DMS53 treated with DMSO at 0.1 percent for 48 hours (cell line): ENCODE measurements around the gene KAZN.

Source experiments
- DNase-seq: peaks from one replicate; lab custom pipeline; 2025; ENCODE audit not compliant: unreplicated experiment; lab: John Stamatoyannopoulos, UW

The KAZN gene

DNA sequence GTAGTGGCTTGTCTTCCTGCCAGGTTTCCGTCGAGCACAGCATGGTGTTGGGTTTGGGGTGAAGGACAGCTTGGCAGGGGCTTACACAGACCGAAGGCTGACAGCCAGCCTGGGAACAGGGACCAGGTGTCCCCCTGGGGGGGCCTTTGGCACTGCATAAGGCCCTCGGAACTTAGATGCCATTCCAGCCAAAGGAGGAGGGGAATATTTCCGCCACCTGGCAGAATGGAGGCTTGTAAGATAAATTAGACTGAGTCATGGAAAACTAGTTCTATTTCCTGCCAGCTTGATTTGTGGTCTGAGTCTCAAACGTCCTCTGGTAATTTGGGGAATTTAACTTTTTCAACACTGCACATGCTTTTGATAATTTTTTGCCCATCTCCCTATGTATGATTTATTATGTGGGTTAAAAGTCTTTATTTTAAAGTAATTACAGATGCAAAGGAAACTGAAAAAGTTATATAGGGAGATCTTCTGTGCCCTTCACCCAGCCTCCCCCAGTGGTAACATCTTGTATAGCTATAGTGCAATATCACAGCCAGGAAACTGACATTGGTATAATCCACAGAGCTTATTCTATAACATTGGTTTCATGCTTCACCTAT lies 543.6 kb downstream of the KAZN start:
- no peak for DNase-seq

DNA sequence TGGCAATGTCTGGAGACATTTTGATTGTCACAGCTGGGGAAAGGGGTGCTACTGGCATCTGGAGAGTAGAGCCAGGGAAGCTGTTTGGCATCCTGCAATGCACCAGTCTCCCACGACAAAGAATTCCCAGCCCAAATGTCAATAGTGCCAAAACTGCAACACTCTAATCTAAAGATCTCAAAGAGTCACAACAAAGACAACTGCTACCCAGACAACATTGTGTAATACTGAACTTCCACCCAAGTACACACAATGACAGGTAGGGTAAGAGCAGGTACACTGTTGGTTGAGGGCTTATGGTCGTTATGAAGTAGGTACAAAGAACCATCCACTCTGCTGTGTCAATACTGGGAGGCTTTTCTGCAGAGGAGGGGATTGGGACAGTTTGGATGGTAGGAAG lies 546.8 kb downstream of the KAZN start:
- no peak for DNase-seq

DNA sequence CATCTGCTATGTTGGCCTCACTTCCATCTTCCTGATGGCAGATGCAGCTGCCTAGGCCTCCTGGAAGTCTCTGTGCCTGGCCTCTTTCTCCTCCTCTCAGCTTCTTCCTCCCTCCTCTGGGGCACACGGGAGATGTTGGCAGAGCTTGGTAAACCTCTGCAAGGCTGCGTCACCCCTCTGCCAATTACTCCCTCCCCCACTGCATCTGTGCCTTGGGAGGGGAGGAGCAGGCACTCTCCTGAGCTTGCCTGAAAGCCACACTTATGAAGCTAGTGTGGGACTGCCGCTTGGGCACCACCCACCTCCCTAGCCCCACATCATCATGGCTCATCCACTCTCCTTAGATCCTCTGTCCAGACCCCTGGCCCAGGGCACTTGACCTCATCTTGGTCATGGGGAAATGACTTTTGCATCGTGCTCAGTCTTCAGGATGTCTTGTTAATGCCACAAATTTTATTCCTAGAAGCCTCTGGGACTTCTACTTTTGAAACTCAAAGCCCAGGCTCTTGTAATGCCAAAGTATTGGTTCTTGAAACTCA lies 547.7 kb downstream of the KAZN start:
- no peak for DNase-seq

DNA sequence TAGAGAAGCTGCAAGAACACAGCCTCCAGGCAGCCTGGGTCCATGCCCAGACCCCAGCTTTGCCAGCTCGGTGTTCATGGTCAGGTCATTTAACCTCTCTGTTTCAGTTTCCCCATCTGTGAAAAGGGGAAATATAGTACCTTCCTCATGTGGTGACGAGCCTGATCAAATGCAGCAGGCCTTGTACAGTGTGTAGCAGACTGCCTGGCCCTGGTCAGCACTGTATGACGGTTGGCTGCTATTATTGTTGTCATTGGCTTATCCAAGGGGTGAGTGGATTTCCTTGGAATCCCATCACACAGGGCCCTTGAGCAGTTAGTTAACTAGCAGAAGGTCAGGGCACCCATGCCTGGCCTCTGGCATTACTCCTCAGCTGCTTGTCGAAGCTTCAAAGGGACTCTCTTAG lies 548.5 kb downstream of the KAZN start:
- DNase-seq: no peak

DNA sequence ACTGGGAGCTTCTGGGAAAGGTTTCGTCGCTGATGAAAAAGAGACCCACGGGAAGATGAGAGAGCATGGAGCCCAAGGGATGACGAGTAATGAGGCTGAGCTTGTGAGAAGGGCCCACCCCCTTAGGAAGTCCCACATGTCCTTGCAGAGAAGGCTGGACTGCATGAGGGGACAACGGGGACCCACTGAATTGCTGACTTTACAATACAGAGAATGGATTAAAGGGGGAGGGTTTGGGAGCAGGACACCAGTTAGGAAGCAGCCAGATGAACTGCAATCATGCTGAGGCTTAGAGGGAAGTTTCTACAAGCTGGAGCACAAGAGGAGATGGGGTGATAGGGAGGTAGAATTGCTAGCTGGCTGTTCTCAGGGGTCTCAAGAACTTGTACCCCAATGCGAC lies 549.5 kb downstream of the KAZN start:
- no peak for DNase-seq

DNA sequence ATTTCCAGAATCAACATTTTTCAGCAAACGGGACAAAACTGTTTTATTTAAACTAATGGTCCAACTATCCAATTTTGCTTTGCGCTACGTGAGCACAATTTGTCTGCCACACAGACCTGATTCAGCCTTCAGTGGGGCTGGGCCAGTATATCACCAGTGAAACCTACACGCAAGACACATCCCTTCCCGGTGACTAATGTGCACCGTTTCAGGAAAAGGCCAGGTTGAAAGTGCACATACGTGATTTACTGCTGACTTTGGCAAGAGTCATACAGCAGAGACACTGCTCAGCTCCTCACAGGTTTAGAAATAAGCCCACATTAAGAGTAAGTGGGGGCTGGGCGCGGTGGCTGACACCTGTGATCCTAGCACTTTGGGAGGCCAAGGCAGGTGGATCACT lies 550.0 kb downstream of the KAZN start:
- DNase-seq: no peak

DNA sequence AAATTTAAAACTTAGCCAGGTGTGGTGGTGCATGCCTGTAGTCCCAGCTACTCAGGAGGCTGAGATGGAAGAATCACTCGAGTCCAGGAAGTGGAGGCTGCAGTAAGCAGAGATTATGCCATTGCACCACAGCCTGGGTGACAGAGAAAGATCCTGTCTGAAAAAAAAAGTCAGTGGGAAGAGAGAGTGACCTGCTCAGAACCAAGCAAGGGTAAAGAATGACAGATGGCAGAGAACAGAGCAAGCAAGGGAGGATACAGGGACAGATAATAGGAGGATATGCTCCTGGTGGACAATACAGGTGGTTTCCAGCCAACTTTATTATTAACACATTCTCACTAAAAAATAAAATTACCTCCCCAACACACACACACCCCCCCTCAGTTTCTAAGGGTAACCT lies 550.5 kb downstream of the KAZN start:
- DNase-seq: no peak

DNA sequence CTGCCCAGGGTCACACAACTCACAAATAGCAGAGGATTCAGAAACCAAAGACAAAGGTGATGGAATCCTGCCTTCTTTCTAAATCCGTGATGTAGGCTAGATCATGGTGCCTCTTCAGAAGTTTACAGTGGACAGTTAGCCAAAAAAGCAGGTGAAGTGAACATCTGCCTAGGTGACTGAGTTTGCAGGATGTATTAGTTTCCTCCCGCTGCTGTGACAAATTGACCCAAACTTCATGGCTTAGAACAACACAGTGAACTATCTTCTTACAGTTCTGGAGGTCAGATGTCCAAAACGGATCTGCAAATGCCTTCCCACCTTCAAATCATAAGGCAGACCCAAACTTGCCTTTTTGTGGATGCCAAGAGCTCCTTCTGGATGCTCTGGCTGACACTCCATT lies 551.9 kb downstream of the KAZN start:
- no peak for DNase-seq

DNA sequence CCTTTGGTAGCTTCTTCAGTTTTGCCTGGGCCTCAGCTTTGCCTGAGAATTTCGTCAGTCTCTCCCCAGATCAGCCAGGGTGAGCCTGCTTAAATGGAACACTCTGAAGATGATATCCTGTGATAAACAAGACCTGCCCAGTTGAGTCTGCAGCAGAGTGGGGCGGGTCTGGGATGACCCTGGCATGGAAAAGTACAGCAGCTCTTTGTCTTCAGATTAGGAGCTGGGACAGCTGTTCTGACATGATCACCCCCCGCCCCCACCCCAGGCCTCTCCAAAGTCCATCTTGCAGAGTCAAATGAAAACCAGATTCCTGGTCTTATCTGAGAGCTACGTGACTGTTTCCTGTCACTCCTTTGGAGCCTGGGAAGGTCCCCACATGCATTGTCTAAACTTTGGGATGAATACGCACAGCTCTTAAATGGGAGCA lies 552.9 kb downstream of the KAZN start:
- no peak for DNase-seq

DNA sequence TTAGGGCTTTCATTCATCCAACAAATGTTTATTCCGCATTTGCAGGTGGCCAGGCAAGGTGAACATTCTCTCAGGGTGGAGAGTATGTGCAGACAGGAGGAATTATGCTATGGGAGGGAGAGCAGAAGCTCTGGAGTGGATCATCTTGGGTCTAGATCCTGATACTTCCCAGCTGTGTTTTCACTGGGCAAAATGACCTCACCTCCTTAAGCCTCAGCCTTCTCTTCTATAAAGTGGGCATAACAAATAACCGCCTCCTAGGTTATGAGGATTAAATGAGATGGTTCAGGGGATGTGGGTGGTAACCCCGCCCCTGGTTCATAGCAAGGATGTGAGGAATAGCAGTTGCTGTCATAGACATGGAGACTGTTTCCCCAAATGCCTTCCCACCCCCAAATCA lies 553.4 kb downstream of the KAZN start:
- no peak for DNase-seq

DNA sequence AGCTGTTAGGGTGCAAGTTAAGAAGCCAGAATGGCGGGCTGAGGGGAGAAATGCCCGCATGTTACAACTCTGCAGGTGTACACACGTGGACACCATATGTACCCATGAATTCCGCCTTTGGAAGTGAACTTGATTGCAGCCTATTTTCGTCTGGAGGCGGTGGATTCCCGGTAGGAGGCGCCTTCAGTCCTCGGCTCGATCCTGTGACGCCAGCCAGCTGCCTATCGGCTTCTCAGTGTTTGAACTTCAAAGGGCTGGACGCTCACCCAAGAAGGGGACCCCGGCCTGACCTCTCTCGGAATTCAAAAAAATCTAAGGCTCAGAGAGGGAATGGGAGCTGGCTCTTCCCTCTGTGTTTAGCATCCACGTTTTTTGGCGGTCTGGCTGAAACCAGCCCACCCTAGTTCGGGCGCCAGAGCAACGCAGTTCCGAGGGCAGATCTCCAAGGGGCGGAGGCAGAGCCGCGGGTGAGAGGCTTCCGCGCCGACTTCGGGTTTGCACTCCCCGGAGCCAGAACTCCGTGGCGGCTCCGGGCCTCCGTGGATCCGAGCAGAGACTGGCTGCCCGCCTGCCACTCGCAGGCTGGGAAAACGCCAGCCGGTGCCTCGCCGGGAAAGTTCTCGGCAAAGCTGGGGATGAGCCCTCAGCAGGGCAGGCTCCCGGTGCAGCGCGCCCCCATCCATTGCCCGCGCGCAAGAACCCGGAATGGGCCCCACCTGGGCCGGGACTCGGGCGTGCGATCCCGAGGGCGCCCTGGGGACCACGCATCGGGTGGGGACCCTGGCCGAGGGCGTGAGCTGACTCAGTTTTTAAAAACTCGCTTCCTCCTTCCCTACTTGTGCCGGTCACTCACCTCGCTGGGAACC lies 554.1 kb downstream of the KAZN start:
- DNase-seq: peak; percentile 82

DNA sequence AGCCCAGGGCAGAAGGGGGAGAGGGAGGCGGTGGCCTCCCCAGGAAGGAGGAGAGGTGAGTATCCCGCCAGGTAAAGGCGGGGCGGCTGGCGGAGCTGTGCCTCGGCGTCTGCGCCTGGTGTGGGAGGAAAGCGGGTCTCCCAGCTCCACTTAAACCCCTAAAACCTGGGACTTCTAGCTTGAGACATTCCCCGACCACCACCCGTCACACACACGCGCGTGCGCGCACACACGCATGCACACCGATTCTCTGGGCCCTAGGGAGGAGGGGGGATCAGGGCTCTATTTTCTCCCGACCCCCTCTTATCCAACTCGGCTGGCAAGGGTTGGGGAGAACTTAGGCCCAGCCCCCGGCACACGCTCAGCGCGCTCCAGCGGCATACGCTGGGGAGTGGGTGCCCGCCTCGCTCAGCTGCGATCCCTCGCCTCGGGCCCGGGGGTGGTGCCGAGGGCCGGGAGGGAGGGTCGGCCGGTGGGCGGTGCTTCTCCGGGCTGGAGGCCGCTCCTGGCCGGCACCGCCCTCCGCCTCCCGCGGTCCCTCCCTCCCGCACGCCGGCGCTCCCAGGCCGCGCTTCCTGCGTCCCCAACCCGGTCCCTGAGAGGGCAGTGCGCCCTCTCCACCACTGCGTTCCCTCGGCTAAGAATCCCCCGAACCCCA lies 554.8 kb downstream of the KAZN start, which contains the start of gene TMEM51:
TSS of gene TMEM51 (plus strand) at position 564 of the 658 bp plus-strand sequence. CDS start 61,341 bp downstream, outside the sequence.
- DNase-seq: peak; percentile 66

DNA sequence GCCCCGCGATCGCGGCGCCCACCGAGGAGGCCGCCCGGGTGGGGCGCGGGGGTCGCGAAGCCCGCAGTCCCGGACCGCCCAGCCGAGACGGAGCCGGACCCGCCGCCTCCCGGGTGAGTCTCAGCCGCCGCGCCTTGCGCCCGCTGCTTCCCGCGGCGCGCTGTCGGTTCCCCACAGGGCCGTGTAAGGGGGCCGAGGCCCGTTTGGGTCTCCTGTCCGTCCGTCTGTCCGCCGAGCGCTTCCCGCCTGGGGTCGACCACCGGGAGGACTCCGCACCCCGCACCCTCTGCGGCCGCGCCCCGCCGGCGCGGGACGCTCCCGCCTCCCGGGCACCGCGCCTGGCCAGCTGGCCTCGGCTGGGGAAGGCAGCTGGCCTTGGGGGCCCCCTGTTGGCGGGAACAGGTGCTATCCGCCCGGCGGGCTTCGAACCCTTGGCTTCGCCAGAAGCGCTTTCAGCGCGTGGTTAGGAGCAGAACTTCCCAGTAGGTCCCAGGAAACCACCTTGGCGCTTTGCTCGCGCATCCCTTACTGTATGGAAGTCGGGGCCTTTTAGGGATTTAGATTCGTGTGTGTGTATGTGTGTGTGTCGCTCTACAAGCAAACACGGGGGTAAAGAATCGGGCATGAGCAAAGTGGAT lies 555.5 kb downstream of the KAZN start:
- DNase-seq: peak; percentile 37

DNA sequence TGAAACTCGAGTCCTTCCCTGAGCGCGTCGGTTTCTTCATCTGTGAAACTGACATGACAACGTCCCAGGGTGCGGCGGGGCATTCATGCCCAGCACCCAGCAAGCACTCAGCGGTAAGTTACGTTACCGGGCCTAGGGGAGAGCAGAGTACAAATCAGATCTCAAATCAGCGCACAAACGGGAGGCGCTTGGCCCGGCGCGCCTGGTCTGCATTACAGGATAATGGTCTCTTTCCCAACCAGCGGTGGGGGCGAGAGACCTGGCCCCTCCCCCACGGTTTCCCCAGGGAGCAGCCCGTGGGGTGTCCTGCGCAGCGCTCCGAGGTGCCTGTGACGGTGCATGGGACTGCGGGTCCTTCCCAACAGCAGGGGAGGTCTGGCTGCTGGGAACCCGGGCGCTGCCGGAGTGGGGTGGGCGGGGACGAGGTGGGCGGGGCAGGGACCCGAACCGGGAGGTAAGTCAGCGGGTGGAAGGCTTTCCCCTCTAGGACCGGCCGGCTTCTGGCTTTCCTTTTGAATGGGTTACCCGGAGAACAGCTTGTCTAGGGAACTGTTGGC lies 556.1 kb downstream of the KAZN start:
- DNase-seq: no peak

DNA sequence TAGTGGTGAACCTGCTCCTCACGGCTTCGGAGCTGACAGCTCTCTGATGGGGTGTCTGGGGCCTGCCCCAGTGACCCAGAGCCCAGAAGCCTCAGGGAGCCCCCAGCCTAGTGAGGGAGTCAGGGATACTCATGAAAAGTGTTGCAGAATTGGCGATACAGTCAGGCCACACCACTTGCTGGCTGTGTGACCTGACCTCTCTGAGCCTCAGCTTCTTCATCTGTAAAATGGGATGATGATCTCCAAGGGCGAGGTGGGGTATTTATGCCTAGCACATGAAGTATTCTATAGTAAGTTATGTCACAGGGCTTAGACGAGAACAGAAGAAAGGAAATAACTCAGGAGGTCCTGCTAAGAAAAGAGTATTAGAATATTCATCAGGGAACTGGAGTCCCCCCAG lies 556.7 kb downstream of the KAZN start:
- no peak for DNase-seq

DNA sequence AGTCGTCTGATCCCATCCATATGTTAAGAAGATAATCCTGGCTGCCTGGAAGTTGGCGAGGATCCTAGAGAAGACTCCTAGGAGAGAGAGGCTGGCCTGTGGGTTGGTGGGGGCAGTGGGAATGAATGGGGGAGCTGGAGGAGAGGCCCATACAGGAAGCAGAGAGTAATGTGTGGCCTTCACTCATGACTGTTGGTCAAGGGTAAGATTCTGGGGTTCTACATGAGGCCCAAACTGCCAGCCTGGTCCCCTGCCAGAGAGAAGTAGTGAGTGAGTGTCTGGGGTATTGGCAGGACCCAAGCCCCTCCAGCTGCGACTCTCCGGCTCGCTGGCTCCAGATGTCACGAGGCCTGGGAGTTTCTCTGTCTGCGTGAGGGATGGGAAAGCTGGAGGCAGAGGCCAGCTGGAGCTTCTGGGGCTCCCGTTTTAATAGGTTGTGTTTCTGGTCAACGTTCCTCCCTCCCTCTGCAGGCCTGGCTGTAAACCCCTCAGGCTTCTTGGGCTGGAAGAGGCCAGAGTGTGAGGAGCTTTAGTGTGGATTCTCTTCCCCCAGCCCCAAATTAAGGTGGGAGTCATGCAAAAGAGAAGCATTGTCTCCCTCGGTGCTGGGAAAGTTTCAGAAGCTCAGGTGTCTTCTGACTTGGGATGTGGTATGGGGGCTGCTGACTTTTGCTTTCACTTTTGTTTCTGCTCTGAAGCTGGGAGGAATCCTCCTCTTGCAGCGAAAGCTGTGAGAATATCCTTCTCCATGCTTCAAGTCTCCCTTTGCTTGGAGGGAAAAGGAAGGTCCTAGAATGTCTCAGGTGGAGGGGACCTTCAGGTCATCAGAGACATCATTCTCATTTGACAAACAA lies 557.6 kb downstream of the KAZN start:
- no peak for DNase-seq

DNA sequence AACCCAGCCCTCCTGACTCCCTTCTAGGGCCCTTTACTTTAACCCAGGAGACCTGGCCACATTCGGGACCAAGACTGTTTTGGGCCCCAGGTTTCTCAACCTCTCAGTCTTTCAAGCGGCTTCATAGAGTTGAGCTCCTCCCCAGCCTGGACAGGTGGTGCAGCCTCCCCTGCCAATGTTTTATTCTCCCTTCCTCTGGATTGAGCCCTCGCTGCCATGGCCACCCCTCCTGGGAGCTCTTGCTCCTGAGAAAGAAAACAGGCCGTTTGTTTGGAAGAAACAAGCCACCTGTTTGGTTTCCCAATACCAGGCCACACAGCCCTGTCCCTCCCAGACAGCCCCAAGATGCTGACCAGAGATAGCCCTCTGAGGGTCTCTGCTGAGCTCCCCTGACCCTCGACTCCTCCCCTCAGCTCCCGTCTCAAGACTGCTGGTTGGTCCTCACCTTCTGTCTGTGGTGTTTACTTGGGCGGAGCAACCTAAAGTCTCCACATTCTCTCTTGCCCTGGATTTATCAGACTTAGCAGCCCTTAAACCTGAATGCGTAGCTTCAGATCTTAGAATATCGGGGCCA lies 558.4 kb downstream of the KAZN start:
- DNase-seq: no peak

DNA sequence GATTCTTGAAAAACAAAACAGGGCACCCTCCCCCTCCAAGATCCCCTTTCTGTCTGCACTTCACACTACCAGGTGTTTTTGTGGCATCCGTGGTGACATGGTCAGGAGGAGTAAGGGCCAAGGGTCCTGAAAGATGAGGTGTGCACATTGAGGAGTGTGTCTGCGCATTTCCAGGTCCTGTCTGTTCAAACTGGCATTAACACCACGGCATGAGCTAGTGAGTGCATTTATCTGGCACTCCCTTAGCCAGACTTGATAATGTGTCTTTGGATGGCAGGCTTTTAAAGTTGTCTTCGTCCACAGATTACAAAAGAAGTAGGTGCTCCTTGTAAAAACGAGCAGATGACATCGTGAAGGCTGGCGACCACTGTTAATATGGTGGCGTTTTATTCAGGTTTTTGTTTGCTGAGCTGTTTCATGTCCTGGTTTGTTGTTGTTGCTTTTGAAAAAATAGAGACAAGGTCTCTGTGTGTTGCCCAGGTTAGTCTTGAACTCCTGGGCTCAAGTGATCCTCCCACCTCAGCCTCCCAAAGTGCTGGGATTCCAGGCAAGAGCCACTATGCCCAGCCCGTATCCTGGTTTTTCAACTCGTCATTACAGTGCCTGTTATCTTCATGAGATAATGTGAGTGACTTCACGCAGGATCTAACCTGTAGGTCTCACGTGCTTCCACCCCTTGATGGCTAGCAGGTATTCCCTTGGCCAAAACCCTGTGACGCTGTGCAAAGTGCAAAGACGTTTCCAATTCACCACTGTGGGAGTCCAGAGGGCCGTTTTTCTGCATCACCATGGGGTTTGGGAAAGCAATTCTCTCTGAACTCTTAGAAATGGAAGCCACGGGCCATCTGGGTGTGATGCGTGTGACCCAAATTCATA lies 559.3 kb downstream of the KAZN start:
- DNase-seq: no peak
